OCI-LY3 (cell line): Measurements from ENCODE around the gene DTNA.

Experiments used
- EZH2phosphoT487 ChIP-seq: fragments of 200-600 bp; shearing (Covaris generic); IDR thresholded peaks from 2 replicates; pipeline ENCODE4 v1.6.1; 2018; ENCODE audit warnings: antibody characterized with exemption, mixed run types, low read depth
- TF ChIP-seq, protein P1 (sequence below): fragments of 200-600, 300-600 bp; sonication (generic); IDR thresholded peaks from 2 replicates; pipeline ENCODE4 v1.5.1; 2014; ENCODE audit warnings: antibody characterized with exemption, low read length, low read depth

GRCh38 chr18:34936772-34937171 lies 226.7 kb downstream of the DTNA start:
- TF ChIP-seq, protein P1, sequence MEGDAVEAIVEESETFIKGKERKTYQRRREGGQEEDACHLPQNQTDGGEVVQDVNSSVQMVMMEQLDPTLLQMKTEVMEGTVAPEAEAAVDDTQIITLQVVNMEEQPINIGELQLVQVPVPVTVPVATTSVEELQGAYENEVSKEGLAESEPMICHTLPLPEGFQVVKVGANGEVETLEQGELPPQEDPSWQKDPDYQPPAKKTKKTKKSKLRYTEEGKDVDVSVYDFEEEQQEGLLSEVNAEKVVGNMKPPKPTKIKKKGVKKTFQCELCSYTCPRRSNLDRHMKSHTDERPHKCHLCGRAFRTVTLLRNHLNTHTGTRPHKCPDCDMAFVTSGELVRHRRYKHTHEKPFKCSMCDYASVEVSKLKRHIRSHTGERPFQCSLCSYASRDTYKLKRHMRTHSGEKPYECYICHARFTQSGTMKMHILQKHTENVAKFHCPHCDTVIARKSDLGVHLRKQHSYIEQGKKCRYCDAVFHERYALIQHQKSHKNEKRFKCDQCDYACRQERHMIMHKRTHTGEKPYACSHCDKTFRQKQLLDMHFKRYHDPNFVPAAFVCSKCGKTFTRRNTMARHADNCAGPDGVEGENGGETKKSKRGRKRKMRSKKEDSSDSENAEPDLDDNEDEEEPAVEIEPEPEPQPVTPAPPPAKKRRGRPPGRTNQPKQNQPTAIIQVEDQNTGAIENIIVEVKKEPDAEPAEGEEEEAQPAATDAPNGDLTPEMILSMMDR, result no peak
- no peak for TF ChIP-seq EZH2phosphoT487
